8988T (cell line): Measurements from ENCODE around the gene RTBDN.
A peak's percentile ranks its signal among the peaks of the same experiment; 100 is the strongest.

Source experiments
- DNase-seq: peaks from one replicate; pipeline ENCODE4 v3.0.0; 2011

RTBDN gene

DNA sequence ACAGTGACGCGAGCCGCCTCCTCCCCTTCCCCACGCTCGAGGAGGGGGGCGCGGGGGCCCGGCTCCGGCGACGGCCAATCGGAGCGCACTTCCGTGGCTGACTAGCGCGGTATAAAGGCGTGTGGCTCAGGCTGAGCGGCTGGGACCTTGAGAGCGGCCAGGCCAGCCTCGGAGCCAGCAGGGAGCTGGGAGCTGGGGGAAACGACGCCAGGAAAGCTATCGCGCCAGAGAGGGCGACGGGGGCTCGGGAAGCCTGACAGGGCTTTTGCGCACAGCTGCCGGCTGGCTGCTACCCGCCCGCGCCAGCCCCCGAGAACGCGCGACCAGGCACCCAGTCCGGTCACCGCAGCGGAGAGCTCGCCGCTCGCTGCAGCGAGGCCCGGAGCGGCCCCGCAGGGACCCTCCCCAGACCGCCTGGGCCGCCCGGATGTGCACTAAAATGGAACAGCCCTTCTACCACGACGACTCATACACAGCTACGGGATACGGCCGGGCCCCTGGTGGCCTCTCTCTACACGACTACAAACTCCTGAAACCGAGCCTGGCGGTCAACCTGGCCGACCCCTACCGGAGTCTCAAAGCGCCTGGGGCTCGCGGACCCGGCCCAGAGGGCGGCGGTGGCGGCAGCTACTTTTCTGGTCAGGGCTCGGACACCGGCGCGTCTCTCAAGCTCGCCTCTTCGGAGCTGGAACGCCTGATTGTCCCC, 42.9 kb downstream of the RTBDN start, which contains the start of gene JUNB:
Gene JUNB, plus strand, starts transcription at position 142 of the 706 bp plus-strand sequence. Its CDS starts 286 bp downstream, at position 428.
- DNase-seq, result peak; percentile 79

DNA sequence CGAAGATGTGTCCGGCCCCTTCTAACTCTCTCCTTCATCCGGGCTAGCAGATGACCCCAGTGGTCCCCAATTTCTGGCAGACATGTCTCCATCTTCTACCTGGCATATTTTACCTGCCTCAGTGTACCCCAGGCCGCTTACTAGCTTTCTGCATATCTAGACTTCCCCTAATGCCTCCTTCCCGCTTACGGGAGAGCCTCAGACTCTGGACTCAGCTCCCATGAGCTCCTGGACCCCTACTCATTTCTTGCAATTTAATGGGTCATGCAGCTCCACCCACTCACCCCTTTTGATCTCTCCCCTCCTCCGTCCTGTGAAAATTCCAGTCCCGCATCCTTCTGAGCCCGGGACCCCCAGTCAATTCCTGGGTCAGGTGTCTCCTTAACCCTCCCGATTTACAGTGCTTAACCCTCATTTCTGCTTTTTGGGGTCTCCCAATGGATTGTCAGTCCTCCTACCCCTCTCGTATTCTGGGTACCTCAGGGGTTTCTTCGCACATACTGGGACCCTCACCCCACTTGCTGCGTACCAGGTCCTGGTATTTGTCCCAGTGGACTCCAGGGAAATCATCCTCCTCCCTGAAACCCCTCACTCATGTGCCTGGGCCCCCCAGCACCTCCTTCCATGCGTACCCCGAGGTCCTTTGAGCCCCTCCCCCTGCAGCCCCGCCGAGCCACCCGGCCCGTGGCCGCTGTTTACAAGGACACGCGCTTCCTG, 43.6 kb downstream of the RTBDN start:
- DNase-seq, result no peak

DNA sequence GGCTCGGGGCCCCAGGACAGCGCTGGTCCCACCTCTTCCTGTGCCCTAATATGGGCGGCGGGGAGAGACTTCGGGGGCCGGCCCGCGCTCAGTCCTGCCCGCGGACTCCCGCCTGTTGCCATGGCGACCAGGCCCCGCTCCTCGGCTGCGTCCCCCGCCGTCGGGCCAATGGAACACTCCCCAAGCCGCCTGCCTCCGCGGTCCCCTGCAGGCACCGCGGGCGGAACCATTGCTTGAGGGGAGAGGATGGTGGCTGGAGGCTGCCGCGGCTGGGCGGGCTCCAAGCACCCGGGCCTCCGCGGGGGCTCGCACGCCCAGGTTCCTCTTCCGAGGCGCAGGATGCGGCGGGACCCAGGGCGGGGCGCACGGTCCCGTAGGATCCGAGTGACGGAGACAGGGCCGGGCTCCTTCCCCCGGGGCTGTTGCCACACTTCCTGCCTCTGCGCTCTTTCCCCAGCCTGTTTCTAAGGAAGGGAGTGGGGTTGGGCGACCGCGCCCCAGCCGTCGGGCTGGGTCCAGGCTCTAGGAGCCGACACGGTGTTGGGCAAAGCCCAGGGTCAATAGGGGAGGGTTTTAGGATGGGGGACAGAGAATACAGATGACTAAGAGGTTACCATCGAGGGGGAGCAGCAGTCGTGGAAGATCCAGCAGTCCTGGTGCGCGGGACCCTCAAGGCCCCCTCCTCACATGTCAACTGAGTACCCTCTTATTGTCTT, 44.3 kb downstream of the RTBDN start:
- DNase-seq, result peak; percentile 91

- peak; percentile 11 for DNase-seq
These were observed 45.1 kb downstream of the RTBDN start for GRCh38 chr19:12789098-12789903.

- peak; percentile 30 for DNase-seq
These were observed 45.7 kb downstream of the RTBDN start for GRCh38 chr19:12788682-12789097.

- no peak for DNase-seq
These were observed 46.2 kb downstream of the RTBDN start for GRCh38 chr19:12788042-12788681.

DNA sequence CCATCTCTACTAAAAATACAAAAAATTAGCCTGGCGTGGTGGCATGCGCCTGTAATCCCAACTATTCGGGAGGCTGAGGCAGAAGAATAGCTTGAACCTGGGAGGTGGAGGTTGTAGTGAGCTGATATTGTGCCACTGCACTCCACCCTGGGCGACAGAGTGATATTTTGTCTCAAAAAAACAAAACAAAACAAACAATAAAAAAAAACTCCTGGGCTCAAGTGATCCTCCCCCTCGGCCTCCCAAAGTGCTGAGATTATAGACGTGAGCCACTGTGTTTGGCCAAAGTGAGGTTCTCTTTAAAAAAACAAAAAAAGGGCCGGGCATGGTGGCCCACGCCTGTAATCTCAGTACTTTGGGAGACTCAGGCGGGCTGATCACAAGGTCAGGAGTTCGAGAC, 46.9 kb downstream of the RTBDN start:
- no peak for DNase-seq

DNA sequence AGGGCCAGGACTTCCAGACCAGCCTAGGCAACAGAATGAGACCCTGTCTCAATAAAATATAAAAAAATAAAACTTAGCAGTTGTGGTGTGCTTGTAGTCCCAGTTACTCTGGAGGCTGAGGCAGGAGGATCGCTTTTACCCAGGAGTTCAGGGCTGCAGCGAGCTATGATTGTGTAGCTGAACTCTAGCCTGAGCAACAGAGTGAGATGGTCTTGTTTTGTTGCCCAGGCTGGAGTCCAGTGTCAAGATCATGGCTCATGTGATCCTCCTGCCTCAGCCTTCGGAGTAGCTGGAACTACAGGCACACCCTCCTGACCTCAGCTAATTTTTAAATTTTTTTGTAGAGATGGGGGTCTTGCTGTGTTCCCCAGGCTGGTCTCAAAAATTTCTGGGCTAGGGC, 47.4 kb downstream of the RTBDN start:
- DNase-seq, result no peak

- DNase-seq, result no peak
These were observed 48.1 kb downstream of the RTBDN start for GRCh38 chr19:12786141-12786870.

- no peak for DNase-seq
These were observed 48.8 kb downstream of the RTBDN start for GRCh38 chr19:12785431-12786031.

- DNase-seq, result no peak
These were observed 49.4 kb downstream of the RTBDN start for GRCh38 chr19:12784871-12785430.

GRCh38 chr19:12784394-12784870, 49.9 kb downstream of the RTBDN start:
- no peak for DNase-seq

DNA sequence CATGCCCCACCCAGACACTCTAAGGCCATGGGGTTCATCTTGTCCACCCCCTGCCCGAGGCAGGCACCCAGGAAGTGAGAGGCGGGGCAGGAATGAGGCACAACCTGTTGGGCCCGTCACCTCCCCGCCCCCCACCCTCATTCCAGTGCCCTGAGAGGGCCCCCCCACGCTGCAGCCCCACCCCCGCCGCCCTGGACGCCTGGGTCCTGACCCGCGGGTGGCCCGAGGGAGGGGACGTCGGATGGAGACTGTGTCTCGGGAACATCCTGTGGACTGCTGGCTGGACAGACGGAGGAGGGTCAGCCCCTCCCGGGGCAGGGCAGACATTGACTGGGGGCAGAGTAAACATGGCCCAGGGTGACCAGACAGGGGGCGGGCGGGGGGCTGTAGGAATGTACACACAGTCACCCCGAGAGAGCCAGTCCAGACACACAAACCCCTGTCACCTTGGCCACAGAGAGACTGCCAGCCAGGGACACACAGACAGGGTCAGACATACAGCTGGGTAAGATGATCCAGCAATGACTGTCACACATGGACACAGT, 50.5 kb downstream of the RTBDN start:
- DNase-seq, result no peak

- no peak for DNase-seq
These were observed 51.0 kb downstream of the RTBDN start for GRCh38 chr19:12783291-12783848.

GRCh38 chr19:12782424-12783290, 51.7 kb downstream of the RTBDN start:
- DNase-seq, result no peak

- DNase-seq, result no peak
These were observed 52.3 kb downstream of the RTBDN start for GRCh38 chr19:12782174-12782423.

GRCh38 chr19:12779162-12779993, 55.0 kb downstream of the RTBDN start:
- DNase-seq, result no peak

DNA sequence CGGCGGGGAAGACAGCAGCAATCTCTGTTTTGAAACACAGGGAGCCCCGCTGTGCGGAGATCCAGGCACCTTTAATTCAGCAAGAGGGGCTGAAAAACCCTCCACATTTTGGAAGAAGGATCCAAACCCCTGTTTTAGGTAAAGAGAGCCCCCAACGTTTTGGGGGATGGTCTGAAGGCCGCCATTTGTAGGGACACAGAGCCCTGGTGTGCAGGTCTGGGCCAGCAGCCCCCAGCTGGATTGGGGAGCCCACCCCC, 55.5 kb downstream of the RTBDN start:
- no peak for DNase-seq
